ENCODE data around the gene LGR4.

Gene LGR4

DNA sequence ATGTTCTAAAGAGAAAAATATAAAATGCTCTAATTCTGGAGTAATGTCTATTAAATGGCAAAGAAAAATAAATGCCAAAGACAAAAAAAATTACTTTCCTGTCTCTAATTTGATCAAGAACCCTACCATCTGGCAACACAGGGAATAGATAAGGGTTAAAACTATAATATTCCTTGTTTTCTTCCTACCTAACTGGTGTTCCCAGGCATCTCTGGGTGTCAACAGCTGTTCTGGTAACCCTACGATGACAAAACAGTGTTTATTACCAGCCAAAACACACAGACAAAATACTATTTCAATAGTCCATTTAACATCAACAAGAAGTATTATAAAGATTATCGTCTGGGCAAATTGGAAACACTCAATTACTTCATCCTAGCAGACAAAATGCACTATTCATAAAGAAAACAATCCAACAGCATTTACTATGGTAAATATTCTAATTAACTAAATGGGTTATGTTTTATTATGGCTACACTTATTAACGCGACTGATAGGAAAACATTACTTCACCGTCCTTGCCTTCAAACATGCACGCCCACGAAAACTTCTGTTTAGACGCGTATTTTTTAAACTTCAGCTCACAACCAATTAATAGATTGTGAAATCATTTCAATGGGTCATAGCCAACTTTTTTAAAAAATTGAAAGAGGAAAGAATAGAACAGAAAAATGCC, 50.6 kb downstream of the LGR4 start:
- DNase-seq = no peak

DNA sequence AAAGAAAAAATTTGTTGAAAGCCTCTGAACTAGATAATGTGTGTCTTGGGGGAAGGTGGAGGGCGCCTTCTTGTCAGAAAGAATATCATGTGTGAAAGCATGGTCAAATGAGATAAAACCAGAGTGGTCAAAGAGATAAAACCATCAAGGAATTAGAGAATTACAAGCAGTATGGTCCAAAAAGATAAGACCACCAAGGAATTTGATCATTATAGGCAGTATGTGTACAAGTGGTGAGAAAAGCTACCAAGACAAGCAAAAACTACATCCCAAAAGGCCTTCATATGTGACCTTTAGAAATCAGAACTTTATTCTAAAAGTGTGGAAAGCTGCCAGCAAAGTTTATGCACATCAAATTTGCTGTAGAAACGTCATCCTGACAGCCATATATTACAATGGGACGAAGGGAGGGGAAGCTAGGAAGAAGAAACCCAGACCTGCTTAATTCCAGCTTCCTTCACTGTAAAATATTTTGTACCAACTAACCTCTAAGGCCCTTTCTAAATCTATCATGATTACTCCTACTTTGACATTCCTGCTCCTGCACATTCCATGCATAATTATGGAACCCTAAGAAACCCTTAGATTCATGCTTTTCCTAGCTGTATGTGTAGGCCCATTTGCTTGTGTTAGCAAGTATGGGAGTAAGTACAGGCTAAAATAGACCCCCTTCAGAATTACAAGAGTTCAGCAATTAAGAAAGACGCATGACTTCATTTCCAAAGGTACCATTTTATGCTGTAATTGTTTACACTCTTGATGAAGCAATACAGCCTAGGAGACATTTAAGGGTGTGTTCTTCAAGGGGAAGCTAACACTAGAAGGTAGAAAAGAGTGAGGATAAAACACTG, 51.6 kb downstream of the LGR4 start:
- DNase-seq = no peak

DNA sequence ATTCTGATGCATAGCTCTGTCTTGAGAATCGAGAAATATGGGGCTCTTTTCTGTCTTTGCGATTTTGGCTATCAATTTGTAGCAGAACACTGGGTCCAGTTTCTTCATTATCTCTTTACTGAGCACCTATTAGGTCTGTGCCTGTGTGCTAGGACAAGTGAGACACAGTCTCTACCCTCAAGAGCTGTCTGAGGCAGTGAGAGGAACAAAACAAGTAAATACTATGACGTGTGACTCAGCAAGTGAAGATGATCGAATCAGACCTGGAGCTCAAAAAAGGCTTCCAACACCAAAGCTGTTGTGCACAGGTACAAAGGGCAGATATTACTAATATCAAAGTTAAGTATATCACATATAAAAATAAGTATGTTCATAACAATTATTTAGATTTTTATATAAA, 52.4 kb downstream of the LGR4 start:
- no peak for DNase-seq

GRCh38 chr11:27418356-27418755, 54.2 kb downstream of the LGR4 start:
- no peak for DNase-seq

DNA sequence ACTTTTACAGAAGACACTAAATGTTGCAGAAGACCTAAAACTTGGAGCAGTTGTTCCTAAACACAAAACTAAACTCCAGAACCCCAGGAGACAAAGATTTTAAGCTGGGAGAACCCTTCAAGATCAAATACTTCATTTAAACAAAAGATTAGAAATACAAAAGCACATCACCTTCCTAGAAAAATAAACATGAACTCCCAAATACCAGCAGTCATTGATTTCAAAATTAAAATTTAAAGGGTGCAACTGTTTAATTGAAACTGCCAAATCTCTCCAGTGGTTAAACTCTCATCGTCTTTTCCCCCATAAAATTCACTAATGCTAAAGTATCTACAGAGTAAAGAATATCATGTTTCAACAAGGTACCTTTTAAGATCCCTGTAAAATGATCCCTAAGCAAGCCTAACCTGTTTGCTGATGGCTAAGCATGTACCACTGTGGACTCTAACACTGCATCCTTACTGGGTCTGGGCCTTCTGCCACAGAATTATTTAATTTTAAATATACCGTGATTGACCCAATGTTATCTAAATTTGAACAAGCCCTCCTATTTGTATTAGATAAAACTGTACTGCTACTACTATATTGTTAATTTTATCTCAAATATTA, 55.9 kb downstream of the LGR4 start:
- DNase-seq = no peak

DNA sequence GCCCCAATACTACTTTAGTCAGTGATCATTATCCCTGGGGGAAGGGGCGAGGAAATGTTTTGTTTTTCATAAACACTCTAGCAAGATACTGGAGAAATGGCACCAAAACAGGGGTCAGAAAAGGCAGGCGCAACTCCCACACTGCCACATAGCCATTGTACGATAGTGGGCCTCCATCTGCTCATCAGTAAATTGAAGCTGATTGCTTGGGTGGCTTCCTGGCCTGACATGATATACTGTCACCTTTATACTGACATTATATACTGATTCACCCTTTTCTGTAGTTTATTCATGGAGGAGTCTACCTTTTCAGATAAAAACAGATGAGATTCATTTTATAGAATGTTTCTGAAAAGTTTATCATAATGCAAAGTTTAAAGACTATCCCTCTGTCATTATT, 57.9 kb downstream of the LGR4 start:
- DNase-seq = no peak

DNA sequence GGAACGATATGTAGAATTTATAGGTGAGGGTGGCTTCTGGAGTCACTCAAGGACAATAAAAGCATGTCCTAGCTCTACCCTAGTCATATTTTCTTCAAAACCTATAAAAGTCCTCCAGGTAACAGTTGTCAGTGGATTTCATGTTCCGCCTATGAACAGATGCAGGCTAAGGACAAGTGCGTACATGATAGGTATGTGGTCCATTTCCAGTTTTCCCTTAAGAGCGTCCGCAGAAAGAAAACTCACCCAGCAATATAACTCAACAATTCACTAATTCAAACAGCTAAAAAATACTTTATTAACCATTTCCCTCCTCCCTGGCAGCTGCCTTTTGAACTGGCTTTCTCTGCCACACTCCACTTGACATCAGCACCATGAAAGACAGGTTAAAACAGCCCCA, 59.4 kb downstream of the LGR4 start:
- no peak for DNase-seq

- DNase-seq = no peak
Measured at GRCh38 chr11:27412192-27412691, 60.3 kb downstream of the LGR4 start.

- DNase-seq = no peak
Measured at GRCh38 chr11:27411328-27411727, 61.3 kb downstream of the LGR4 start.

- no peak for DNase-seq
Measured at GRCh38 chr11:27410272-27410671, 62.3 kb downstream of the LGR4 start.

- DNase-seq = no peak
Measured at GRCh38 chr11:27409742-27410141, 62.8 kb downstream of the LGR4 start.

- no peak for DNase-seq
Measured at GRCh38 chr11:27409049-27409448, 63.5 kb downstream of the LGR4 start.

DNA sequence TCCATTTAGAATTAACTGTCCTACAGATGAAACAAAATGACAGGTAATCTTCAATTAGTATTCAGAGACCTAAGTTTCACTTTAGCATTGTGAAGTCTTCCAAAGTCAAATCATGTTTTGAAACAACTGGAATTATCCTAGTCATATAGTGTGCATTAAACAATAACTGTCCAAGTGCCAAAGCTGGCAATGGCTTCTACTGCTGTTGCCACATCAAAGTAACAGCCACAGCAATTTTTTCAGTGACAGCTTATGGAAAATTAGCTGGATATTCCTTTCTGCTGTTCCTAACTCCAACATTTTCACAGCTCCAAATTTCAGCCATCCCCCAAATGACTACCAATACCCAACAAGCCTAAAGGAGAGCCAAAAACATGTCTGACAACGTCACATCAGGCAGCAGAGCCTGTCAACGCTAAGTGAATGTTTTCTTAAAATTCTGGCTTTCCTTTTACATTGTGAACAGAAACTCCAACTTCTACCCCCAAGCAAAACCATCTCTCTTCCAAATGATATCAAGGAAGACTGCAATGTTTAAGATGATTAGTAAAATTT, 64.3 kb downstream of the LGR4 start:
- no peak for DNase-seq

DNA sequence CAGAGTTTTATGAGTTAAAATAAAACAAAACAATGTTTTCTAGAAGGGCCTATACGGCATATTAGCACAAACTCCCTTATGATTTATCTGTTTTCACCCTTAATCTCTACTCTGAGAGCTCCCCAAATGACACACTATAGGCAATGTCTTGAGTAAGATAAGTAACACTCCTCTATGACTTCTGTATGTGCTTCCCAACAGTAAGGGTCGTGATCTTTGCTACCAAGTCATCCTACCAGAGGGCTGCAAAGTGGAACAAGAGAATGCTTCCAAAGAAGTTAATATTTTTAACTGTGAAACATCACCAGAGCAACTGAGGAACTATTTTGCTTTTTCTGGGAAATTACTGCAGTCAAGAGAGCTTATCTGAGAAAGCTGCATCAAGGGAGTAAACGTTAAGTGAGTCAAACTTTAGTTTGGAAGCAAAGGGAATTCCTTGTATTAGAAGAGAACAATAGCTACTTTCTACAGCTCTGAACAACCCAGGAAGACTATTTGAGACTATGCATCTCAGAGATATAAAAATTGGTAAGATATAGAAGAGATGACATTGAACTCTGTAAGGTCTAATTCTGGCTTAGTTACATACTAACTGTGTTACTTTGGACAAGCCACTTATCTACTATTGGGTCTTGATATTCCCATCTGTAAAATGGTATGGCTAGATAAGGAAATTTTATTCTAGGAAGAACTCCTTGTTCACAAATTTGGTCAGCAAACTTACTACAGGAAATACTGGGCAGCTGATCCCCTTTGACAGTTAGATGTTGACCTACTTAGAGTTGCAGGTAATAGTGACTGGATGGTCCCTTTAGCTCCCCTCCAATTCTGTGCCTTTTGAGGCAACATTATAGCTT, 65.9 kb downstream of the LGR4 start:
- no peak for DNase-seq

DNA sequence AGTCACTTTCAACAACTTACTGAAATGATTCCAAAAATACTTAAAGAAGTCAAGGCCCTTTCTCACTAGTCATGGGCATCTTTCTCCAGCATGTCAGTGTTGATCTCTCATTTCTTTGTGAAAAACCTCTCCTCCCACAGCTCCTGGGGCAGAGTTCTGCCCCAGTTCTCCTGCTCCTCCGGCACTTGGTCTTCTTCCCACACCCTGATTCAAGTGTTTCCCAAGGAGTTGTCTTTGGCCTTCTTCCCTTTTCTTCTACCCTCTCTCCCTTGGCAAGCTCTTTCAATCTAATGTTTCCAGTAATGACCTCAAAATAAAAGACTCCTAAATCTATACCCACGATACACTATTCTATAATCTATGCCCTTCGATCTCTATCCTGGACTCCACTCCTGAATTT, 67.5 kb downstream of the LGR4 start:
- no peak for DNase-seq

- DNase-seq = no peak
Measured at GRCh38 chr11:27404427-27404826, 68.2 kb downstream of the LGR4 start.

DNA sequence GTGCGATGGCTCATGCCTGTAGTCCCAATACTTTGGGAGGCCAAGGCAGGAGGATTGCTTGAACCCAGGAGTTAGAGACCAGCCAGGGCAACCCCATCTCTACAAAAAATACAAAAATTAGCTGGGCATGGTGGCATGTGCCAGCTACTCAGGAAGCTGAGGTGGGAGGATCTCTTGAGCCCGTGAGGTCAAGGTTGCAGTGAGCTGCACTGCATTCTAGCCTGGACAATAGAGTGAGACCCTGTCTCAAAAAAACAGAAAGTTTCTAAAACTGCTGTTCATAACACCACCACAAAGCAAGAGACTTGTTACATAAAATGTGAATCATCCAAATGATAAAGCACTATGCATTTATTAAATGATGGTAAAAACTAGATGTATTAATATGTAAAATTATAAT, 69.4 kb downstream of the LGR4 start:
- no peak for DNase-seq

- no peak for DNase-seq
Measured at GRCh38 chr11:27402450-27402849, 70.1 kb downstream of the LGR4 start.

- DNase-seq = no peak
Measured at GRCh38 chr11:27401833-27402316, 70.7 kb downstream of the LGR4 start.

GRCh38 chr11:27401280-27401832, 71.2 kb downstream of the LGR4 start:
- DNase-seq = no peak

DNA sequence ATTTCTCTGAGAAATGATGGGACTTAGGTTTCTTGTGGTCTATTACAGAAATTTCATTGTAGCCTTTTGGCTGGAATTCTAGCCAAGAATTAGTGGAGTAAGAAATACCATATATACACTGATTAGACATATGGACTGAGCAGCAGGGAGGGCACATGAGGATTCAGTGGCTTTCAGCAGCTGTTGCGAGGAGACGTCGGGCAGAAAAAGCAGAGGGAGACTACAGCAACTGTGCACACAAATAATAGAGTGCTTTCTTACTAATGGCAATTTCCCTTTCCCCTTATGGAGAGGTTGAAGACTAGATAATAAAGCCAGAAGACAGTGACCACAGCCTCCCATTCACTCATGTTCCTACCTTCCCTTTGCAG, 74.2 kb downstream of the LGR4 start:
- no peak for DNase-seq
